ENCODE measurements around the gene DOK6.

- no peak for TF ChIP-seq SALL1 (CRISPR knock-in tag; IDR thresholded peaks at IDR 0.05)
- TF ChIP-seq ZBTB7A (CRISPR knock-in tag; IDR thresholded peaks at IDR 0.05), result no peak
- no peak for TF ChIP-seq ZNF224 (CRISPR knock-in tag; IDR thresholded peaks at IDR 0.05)
- TF ChIP-seq ZNF792 (CRISPR knock-in tag; IDR thresholded peaks at IDR 0.05), result no peak
- no peak for TF ChIP-seq ZNF414 (CRISPR knock-in tag; IDR thresholded peaks at IDR 0.05)
- TF ChIP-seq CTCF (CRISPR knock-in tag; IDR thresholded peaks at IDR 0.05), result no peak
- TF ChIP-seq HES4 (CRISPR knock-in tag; IDR thresholded peaks at IDR 0.05; ENCODE audit: borderline replicate concordance), result no peak
- no peak for TF ChIP-seq THAP8 (CRISPR knock-in tag; IDR thresholded peaks at IDR 0.05; ENCODE audit: borderline replicate concordance)
Observed at GRCh38 chr18:69483574-69483973, 82.9 kb downstream of the DOK6 start.
